Sciatic nerve (tissue), 2 donors: ENCODE data around the gene KLHL26. TPM values are rescaled to one million over a fixed set of nuclear protein-coding genes. Genes with fewer than 3 reads are reported as not detected.

Experiments used
- ATAC-seq: fragments of 200-7000 bp; cut with Tn5 transposase; one replicate; pipeline ENCODE4 v1.9.1; 2020; ENCODE audit warnings: mild to moderate bottlenecking, moderate library complexity
- DNase-seq: peaks from one replicate; pipeline ENCODE4 v3.0.0-alpha.2; 2020; ENCODE audit warnings: low spot score
- intact Hi-C: fragments of 100-400 bp; cut with DNase I; formaldehyde crosslinking; loops from one replicate; pipeline ENCODE4 v1.14.2; 2022
- total RNA-seq: library from RNA; stranded (reverse); fragmentation: NEBNext Ultra II Directional; extraction: Animal tissue kit (Norgen Biotek cat#: 25700); gene quantifications from one replicate; pipeline ENCODE4 v1.2.1, GENCODE V29; 2021
- donor health status: DM: no; HTN: no; CAD: no.
- donor health status: DM: no; HTN: no; CAD: no.

Gene KLHL26
- total RNA-seq, 1 donor from 2014 or later: 26.1 TPM

DNA sequence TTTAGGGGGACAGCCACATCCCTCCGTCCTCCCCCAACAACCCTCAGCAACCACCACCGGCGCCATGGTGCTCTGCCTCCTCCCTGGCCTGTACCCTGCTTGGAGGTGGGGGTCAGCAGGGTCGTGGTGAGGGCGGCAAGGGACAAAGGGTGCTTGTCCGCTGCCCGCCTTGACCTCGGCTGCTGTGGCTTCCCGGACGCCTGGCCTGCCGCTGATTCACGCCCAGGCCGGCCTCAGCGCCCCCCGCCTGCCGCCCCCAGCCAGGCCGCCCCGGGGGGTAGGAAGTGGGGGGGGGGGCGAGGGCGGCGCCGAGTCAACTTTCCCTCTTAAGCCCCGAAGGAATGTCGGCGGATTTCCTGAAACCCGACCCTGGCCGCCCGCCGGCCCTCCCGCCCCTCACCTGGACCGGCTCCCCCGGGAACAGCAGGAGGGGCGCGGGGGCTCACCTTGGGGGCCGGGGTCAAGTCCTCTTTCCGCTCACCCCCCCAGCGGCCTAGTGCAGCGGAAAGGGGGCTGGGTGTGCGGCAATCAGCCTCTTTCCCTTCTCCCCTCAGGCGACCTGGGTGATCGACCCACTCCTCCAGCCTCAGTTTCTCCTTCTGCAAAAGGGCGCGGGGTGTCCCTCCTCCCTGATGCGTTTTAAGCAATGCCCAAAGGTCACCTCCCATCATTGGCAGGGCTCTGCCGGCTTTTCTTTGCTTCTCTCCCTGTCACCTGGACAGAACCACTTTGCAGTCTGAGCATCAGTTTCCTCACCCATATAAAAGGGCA lies 26.1 kb upstream of the KLHL26 start:
- no peak for ATAC-seq
- DNase-seq: no peak
- intact Hi-C loops: no loop called here

DNA sequence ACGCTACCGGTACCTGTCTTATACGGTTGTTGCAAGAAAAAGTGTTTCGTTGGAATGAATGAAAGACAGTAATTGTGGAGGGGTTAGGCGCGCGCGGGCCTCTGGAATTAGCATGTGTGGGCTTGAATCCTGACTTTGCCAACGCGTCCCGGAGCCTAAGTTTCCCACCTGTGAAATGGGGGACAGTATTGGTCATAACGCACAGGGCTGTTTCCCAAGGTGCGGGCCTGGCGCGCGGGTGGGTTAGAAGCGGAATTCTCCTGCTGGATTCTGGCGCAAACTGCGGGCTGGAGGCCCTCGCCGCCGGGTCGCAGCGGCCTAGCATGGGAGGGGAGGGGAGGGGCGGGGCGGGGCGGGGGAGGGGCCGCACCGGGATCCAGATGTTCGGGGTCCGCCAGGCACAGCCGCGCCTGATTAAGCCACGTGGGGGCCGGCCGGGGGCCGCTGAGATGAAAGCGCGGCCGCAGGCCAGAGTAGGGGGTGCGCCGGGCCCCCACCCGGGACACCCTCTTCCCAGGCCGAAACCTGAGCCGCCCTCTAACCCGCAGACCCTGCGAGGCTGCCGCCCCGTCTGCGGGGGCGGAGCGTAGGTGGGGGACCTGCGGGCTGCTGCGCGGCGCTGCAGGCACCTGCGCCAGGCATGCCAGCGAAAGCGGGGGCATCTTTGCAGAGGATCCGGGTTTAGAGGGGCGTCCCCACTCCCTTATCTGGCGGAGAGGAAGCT lies 25.3 kb upstream of the KLHL26 start:
- no peak for ATAC-seq
- intact Hi-C loops: no loop called here

DNA sequence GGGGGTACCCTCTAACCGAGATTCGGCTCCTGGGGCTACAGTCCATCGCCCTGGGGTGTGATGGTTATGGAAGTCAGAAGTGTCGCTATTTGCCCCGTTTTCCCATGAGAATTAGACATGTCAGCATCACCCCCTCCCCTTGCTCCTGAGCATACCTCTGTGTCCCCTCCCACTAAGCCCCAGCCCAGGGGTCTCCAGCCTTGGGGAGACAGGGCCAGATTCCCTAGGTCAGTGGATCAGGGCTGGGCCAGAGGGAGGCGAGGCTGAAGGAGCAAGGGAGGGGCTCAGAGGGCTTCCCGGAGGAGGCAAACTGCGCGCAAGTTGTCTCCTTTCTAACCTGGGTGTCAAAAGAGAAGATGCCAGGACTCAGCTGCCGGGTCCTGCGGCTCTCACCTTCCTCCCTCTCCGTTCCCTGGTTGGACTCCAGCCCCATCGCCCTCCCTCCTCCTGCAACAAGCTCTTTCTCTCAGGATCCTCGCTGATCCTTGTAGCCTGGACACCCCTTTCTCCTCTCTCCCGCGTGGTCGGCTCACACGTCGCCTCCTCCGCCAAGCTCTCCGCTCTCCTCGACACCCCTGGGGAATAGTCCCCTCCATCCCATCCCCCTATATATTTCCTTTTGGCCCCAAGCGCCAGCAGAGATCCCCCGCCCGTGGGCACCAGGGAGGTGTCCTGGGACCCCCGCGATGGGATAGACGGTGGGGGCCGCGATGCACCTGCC lies 24.6 kb upstream of the KLHL26 start:
- ATAC-seq (peak; percentile 23), DNase-seq (no peak)
- intact Hi-C loops: no loop called here

More for the DNA sequence above, 25.3 kb upstream of the KLHL26 start:
- DNase-seq: no peak

DNA sequence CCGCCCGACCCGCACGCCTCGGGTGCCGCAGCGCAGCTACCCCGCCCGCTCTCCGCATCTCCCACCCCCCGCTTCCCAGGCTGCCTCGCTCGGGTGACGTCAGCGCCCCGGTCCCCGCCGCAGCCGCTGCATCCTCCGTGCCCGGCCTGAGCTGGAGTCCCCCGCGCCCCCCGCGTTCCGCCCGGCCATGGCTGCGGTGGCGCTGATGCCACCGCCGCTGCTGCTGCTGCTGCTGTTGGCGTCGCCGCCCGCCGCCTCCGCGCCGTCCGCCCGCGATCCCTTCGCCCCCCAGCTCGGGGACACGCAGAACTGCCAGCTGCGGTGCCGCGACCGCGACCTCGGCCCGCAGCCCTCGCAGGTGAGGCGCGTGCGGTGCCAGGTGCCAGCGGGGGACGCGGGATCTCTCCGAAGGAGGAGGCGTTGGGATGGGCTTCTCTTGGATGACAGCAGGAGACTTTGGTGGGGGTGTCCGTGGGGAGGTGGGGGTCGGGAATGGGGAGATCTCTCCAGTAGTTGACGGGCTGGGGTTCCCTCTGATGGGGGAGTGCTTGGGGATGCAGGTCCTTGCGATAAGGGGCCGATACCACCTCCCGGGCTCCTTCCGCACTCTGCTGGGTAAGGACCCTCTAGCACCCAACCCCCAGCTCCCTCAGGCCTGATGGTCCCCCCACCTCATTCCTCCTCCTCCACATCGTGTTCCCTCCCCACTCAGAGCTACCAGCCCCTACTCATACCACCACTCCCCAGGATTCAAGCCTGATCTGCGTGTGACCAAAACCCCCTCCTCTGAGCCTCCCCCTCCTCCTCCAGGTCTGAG lies 23.8 kb upstream of the KLHL26 start, which contains the start of gene TMEM59L:
TMEM59L (plus strand) TSS at position 99 of the 817 bp plus-strand sequence; CDS start at position 188, 89 bp downstream.
- ATAC-seq (peak; percentile 25), DNase-seq (no peak)
- intact Hi-C loops: no loop called here

DNA sequence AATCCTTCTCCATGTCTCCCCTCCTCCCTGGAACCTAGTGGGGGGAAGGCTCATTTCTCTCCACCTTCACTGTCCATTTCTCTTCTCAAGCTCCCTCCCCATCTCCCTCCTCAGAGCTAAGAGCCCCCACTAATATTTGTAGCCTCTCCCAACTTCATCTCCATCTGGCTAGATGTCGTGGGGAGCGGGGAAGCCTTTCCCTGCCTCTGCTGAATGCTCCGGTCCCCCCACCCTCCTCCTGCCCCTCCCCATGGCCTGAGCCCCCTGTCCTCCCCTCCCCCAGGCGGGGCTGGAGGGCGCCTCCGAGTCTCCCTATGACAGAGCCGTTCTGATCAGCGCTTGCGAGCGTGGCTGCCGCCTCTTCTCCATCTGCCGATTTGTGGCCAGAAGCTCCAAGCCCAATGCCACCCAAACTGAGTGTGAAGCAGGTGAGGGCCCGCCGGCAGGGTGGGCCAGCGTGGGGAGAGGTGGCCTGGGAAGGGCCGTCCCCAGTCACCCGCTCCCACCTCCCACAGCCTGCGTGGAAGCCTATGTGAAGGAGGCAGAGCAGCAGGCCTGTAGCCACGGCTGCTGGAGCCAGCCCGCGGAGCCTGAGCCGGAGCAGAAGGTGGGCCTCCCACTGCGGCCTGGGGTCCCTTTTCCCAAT lies 23.1 kb upstream of the KLHL26 start:
- ATAC-seq (no peak), DNase-seq (no peak)
- intact Hi-C loops: no loop called here

DNA sequence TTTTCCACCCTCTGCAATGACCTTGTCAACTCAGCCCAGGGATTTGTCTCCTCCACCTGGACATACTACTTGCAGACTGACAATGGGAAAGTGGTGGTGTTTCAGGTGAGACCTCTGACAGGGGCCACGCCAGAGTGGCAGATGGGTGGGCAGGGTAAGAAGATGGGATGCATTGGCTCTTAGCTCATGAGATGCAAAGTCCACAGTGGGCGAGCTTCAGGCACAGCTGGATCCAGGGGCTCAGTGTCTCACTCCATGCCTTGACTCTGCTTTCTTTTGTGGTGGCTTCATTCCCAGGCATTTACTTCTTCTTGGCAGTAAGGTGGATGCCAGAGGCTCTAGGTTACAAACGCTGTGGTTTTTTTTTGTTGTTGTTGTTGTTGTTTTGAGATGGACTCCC lies 20.8 kb upstream of the KLHL26 start:
- DNase-seq: no peak
- intact Hi-C loops: no loop called here
- ATAC-seq: no peak

DNA sequence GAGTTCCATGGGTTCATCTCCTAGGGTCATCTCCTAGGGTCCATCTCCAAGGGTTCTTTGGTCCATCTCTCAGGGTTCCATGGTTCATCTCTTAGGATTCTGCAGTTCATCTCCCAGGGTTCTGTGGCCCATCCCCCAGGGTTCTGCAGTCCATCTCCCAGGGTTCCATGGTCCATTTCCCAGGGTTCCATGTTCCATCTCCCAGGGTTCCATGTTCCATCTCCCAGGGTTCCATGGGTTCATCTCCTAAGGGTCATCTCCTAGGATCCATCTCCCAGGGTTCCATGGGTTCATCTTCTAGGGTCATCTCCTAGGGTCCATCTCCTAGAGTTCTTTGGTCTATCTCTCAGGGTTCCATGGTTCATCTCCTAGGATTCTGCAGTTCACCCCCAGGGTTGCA lies 19.3 kb upstream of the KLHL26 start:
- DNase-seq (no peak), ATAC-seq (no peak)
- intact Hi-C loops: no loop called here

DNA sequence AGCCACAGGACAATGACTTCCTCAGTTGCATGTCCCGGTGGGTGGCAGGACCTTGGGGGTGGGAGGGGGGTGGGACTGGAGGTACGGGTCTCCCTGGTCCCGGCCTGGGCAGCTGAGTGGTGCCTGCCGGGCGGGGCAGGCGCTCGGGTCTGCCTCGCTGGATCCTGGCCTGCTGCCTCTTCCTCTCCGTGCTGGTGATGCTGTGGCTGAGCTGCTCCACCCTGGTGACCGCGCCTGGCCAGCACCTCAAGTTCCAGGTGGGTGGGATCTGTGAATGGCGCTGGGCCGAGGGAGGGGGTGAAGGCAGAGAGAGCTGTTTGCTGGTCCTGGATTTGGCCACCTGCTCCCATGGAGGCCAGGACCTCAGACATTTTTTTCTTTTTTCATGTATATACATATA lies 18.6 kb upstream of the KLHL26 start:
- DNase-seq (no peak), ATAC-seq (no peak)
- intact Hi-C loops: no loop called here

DNA sequence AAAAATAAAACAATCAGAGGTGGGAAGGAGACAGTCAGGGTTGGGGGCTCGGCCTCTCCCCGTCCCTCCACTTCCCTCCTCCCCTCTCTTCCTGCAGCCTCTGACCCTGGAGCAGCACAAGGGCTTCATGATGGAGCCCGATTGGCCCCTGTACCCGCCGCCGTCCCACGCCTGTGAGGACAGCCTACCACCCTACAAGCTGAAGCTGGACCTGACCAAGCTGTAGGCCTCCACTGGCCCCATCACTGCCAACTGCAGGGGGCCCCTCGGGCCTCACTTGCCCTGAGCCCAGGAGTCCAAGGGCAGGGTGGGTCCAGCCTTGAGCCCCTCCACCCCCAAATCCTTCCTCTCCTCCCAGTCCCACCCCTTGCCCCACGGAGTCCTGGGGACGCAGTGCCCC lies 16.5 kb upstream of the KLHL26 start:
- intact Hi-C loops: no loop called here
- no peak for ATAC-seq
- no peak for DNase-seq

DNA sequence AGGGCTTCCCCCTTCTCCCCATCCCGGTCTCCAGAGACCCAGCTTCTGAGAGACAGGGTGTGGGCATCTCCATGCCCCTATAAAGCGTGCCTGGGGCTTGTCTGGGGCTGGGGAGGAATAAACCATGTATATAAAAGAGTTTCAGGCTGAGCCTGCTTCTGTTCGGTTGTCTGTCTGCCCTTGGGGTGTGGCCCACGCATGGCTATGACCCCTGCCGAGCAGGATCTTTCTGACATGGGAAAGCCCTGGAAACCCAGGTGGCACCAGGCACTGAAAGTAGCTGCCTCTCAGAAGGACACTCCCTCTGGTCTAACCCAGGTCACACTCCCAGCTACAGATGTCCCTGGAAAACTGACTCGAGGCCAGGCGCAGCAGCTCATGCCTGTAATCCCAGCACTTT lies 15.9 kb upstream of the KLHL26 start:
- no peak for ATAC-seq
- no peak for DNase-seq
- intact Hi-C loops: no loop called here

DNA sequence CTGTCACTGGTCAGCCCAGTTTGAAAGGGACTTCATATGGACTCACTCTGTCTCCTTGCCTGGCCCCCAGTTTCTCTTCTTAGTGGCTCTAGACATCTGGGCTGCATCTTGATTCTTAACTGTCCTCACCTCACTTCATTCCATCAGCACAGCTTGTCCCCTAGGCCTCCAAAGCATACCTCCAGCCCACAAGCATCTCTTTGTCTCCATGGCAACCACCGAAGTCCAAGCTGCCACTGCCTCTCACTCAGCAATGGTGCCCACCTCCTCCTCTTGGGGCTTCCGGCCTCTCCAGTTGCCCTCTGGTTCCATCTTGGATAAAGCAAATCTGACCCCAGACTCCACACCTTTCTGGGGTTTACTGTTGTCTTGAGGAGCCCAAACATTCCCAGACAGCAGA lies 9.9 kb upstream of the KLHL26 start:
- ATAC-seq (no peak), DNase-seq (no peak)
- intact Hi-C loops: no loop called here

DNA sequence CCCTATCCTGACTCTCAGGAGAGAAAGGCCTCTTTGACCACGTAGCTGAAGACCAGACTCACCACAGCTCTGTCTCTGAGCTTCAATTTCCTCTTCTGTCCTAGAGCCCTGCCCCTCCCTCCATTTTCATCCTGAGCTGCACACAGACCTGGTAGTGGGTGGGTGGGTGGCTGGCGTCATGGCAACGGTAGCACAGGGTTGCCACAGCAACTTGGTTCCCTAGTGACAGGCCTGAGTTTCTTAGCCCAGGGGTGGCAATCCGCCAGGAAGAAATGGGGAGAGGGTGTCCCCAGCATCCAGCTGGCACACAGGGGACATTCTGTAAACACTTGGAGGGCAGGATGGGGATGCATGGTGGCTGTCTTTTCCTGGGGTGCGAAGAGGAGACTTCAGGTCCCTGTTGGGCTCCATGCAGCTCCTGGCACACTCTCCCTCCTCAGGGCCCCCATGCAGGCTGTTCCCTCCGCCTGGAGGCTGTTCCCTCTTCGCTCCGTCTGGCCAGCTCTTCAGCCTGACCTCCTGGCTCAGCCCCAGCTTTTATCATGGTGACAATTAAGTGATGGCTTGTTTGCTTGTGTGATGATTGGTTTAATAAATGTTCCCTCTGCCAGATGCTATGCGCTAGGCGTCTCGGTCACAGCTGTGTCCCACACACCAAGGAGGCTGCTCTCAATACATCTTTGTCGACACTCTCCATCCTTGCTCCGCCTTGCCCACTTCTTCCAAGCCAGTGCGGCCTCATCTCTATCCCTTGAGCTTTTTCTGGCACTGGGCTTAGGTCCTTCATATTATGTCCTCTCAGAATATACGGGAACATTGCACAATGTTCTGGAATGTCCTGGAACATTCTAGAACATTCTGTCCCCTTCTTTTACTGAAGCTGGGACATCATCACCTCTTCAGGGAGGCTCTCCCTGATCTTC lies 7.4 kb upstream of the KLHL26 start:
- ATAC-seq (peak; percentile 86), DNase-seq (no peak)
- intact Hi-C loops: loop anchor here (10.0 kb wide), 1 partner anchor 295 kb away; no protein-coding TSS in a partner anchor

DNA sequence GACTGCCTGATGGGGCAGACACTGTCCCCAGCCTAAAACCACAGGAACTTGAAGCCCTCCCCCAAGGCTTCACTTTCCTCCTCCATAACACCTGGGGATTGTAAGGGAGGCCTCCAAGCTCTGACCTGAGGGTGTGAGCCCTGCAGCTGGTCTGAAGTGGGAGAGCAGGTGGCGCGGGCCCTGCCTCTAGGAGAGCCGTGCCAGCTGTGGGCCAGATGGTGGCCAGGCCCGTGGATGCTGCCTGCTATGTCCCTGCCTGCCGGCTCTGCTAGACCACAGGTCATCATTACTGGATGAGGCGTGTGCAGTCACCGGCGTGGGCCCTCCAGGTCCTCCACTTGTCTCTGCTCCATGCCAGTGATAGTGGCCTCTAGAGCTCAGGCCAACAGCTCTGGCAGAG lies 3.5 kb upstream of the KLHL26 start:
- ATAC-seq (no peak), DNase-seq (no peak)
- intact Hi-C loops: loop anchor here (10.0 kb wide), 1 partner anchor 299 kb away; no protein-coding TSS in a partner anchor

DNA sequence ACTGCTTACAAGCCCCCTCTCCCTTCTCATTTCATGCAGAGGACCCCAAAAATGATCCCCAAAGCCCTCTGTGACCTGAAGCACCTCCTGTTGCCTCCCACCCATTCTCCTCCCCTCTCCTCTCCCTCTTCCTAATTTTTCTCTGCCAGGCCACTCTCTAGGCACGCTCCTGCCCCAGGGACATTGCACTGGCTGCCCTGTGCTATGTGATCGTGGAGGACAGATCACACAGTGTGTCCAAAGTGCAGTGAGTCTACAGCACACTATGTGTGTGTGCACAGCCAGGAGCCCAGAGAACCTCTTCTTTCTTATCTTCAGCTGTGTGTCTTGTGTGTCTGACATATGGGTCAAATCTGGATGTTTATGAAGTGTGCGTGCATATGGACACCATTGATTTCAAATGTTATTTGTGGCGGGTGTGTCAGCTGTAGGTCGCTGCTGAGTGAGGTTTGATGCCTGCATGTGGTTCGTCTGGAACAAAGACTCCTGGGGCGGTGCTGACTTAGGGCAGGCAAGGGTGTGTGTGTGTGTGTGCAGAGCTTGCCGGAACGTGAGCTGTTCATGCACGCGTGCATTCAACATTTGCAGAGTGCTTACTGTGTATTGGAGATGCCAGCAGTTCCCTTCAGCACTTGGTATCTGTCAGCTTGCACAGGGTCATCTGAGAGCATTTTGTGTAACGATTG lies 2.1 kb upstream of the KLHL26 start:
- ATAC-seq (no peak), DNase-seq (no peak)
- intact Hi-C loops: loop anchor here (10.0 kb wide), 1 partner anchor 300 kb away; no protein-coding TSS in a partner anchor

DNA sequence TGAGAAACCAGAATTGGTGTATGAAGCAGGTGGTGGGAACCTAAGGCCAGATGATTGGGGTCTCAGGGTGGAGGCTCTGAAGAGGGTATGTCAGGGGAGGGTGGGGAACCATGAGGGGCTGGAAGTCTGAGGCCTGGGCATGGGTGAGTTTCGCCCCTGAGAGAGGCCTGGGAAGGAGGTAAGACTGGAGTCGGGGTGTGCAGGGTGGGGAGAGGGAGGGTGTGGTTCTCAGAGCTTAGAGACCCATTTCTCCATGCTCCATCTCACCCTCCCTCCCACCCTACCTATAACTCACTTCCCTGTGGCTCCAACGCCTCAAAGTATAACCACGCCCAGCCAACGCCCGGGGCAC lies 1.0 kb upstream of the KLHL26 start:
- ATAC-seq: no peak
- intact Hi-C loops: loop anchor here (10.0 kb wide), 1 partner anchor 301 kb away; no protein-coding TSS in a partner anchor
- no peak for DNase-seq

DNA sequence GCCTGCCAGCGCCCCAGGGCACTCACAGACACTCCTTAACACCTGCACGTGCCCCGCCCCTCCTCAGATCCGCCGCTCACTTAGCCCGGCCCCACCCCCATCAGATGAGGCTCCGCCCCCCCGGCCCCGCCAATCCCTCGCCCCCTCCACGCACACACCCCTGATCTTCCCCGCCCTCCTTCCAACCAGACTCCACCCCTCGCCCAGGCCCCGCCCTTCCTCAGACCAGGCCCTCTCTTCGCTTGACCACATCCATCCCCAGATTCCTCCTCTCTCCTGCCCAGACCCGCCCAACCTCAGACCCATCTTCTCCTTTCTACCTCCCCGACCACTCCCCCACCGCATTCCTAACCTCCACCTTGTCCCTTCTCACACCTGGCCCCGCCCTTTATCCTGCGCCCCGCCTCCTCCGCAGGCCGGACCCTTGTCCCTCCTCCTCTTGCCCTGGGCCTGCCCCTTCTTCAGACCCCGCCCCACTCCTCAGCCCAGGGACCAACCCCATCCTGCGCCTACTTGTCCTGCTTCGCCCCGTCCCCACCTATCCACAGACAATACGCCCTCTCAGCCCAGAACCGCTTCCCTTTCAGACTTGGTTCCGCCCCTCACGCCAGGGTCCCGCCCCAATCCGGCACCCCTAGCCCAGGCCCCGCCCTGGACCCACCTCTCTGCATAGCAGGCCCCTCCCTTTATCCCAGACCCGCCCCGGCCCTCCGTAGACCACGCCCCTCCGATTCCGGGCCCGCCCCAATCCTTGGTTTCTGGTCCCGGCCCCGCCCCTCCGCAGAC lies 452 bp upstream of the KLHL26 start:
- DNase-seq: peak; percentile 100
- intact Hi-C loops: loop anchor here (10.0 kb wide), 1 partner anchor 302 kb away; no protein-coding TSS in a partner anchor
- peak; percentile 97 for ATAC-seq
